WI38 (cell line): ENCODE results near the gene TOM1L2.
"Not testable (repeated sequence)": the region's sequence is repeated elsewhere in the genome, so short reads cannot be mapped to it uniquely, and the experiment has no call there.

Source experiments
- H3K4me3 ChIP-seq: 2 replicates; pipeline ENCODE4 v1.5.1; 2011; ENCODE audit warnings: low read depth, mild to moderate bottlenecking, control low read depth, low read length
- CTCF ChIP-seq: IDR thresholded peaks from 2 replicates; pipeline ENCODE4 v1.5.1; 2012; ENCODE audit warnings: low read depth, mild to moderate bottlenecking, control low read depth, low read length

Gene TOM1L2

GRCh38 chr17:17963066-17963465 is 9.1 kb downstream of the TOM1L2 start:
- TF ChIP-seq CTCF, result no peak

GRCh38 chr17:17960500-17961030 is 11.6 kb downstream of the TOM1L2 start:
- TF ChIP-seq CTCF, result no peak
- peak overlapping the region; percentile 51 for H3K4me3 ChIP-seq

More at GRCh38 chr17:17963066-17963465, 9.1 kb downstream of the TOM1L2 start:
- no peak overlapping the region for H3K4me3 ChIP-seq

- H3K4me3 ChIP-seq, result peak overlapping the region; percentile 51
Measured at GRCh38 chr17:17959520-17960361, 12.5 kb downstream of the TOM1L2 start.

GRCh38 chr17:17958982-17959381 is 13.2 kb downstream of the TOM1L2 start:
- peak overlapping the region; percentile 51 for H3K4me3 ChIP-seq
- no peak for TF ChIP-seq CTCF

More at GRCh38 chr17:17959520-17960361, 12.5 kb downstream of the TOM1L2 start:
- TF ChIP-seq CTCF, result no peak

- no peak for TF ChIP-seq CTCF
- H3K4me3 ChIP-seq, result no peak overlapping the region
Measured at GRCh38 chr17:17957584-17957916, 14.7 kb downstream of the TOM1L2 start.

GRCh38 chr17:17955790-17956341 is 16.3 kb downstream of the TOM1L2 start:
- not testable (repeated sequence) for H3K4me3 ChIP-seq

- TF ChIP-seq CTCF, result no peak
- H3K4me3 ChIP-seq, result no peak overlapping the region
Measured at GRCh38 chr17:17954079-17954478, 18.1 kb downstream of the TOM1L2 start.
